Measurements from ENCODE around the gene RASL12. TPM values are rescaled to one million over a fixed set of nuclear protein-coding genes. Genes with fewer than 3 reads are reported as not detected.

RASL12 gene
- polyA plus RNA-seq, 3 donors = not detected

DNA sequence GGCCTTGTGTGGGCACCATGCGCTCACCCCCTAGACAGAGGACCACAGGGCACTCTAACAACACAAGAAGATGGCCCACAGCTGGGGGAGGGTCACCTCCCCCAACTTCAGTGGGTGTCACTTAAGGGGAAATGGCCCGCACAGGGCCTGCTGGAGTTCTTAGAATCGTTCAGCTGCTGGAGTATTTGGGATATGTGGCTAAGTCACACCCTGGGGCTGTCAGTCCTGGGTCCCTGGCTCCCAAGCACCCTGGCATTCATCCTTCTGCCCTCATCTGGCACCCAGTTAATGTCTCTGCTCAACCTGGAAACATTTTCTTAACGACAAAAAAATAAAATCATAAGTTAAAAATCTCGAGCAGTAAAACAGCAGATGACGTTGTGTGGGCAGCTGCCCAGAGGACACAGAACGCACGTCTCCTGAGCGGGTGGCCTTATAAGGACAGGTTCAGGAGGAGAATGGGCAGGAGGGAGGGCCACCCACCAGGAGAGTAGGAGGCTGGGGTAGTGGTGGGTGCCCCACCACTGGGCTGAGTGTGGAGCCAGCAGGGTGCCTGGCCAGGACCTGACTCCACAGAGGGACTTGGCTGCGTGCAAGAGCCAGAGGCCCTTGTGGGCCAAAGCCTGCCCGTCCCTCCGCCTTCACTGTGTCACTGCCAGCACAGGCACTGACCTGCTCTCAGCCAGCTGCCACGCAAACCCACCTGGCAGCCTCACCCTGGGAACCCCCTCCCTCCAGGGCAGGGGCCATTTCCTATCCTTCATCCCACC is 20.3 kb upstream of the RASL12 start:
- Histone ChIP-seq H3K36me3 (replicated peaks in 1 of 2; ENCODE audit: control insufficient read depth in 1 of 2, insufficient read depth in 2 of 2, low read length in 2 of 2) (no peaks in the 10 kb centered on the region), H4K20me1 (ENCODE audit: insufficient read depth, low read length) (no peaks in the 10 kb centered on the region), H3K27ac (ENCODE audit: low read depth in 1 of 2, low read length in 2 of 2) (no peak overlapping the region), H3K4me2 (replicated peaks; ENCODE audit: extremely low read depth, low read length, poor library complexity, severe bottlenecking) (no peak overlapping the region), H3K27me3 (ENCODE audit: control insufficient read depth in 2 of 2, insufficient read depth in 2 of 2, low read length in 2 of 2) (peaks cover 0 to 9% of the 10 kb centered on the region in 2 donors), H3K79me2 (ENCODE audit: insufficient read depth, low read length) (no peaks in the 10 kb centered on the region), H3K4me3 (replicated peaks in 1 of 3; ENCODE audit: low read depth in 2 of 3, low read length in 3 of 3) (no peak overlapping the region), H3K4me1 (ENCODE audit: control insufficient read depth in 1 of 2, insufficient read depth in 2 of 2, low read length in 2 of 2) (no peaks in the 10 kb centered on the region), H3K9ac (ENCODE audit: insufficient read depth, low read length, poor library complexity, severe bottlenecking) (no peak overlapping the region), H2AFZ (ENCODE audit: insufficient read depth, low read depth, low read length, poor library complexity, severe bottlenecking) (no peak overlapping the region), H3K9me3 (replicated peaks in 1 of 2; ENCODE audit: control insufficient read depth in 1 of 2, insufficient read depth in 1 of 2, low read length in 2 of 2) (no peaks in the 10 kb centered on the region)
- Mint-ChIP-seq H3K9me3 (no peaks in the 10 kb centered on the region), H3K4me3 (no peak overlapping the region), H3K4me1 (no peaks in the 10 kb centered on the region), H3K36me3 (no peaks in the 10 kb centered on the region), H3K27me3 (ENCODE audit: low read depth in 3 of 3) (peaks cover 9 to 28% (median 10%) of the 10 kb centered on the region in 3 donors), H3K27ac (no peak overlapping the region)
- intact Hi-C loops (cut with micrococcal nuclease) = loop anchor here in 1 of 2 donors (10.0 kb wide), 1 partner anchor 353 kb away; no protein-coding TSS in a partner anchor
- TF ChIP-seq, protein P1, sequence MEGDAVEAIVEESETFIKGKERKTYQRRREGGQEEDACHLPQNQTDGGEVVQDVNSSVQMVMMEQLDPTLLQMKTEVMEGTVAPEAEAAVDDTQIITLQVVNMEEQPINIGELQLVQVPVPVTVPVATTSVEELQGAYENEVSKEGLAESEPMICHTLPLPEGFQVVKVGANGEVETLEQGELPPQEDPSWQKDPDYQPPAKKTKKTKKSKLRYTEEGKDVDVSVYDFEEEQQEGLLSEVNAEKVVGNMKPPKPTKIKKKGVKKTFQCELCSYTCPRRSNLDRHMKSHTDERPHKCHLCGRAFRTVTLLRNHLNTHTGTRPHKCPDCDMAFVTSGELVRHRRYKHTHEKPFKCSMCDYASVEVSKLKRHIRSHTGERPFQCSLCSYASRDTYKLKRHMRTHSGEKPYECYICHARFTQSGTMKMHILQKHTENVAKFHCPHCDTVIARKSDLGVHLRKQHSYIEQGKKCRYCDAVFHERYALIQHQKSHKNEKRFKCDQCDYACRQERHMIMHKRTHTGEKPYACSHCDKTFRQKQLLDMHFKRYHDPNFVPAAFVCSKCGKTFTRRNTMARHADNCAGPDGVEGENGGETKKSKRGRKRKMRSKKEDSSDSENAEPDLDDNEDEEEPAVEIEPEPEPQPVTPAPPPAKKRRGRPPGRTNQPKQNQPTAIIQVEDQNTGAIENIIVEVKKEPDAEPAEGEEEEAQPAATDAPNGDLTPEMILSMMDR (IDR thresholded peaks at IDR 0.05) = no peak
- WGBS (ENCODE audit: insufficient coverage) = 97% methylated on average over 10 of the region's 13 CpGs
- DNase-seq = no peak

DNA sequence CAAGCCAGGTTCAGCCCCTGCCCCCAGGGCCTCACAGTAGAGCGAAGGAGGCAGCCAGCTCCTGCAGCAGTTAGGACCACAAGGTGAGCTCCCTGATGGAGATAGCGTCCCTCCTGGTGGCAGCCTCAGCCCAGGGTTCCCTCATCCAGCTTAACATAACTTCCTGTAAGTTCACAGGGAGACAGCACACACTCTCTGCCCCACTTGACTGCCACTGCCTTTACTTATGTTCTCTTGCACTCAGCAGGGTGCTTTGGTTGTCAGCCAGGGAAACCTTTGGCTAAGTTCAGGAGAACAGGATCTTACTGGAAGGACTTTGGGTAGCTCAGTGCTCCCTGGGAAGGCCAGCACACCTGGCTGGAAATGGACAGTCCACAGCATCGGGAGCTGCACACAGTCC is 19.6 kb upstream of the RASL12 start:
- Mint-ChIP-seq H3K27ac (no peak overlapping the region), H3K4me1 (peaks cover 5% of the 10 kb centered on the region), H3K9me3 (no peaks in the 10 kb centered on the region), H3K36me3 (no peaks in the 10 kb centered on the region), H3K4me3 (no peak overlapping the region), H3K27me3 (ENCODE audit: low read depth in 3 of 3) (peaks cover 11 to 34% (median 14%) of the 10 kb centered on the region in 3 donors)
- Histone ChIP-seq H3K27ac (ENCODE audit: low read depth in 1 of 2, low read length in 2 of 2) (no peak overlapping the region), H3K4me3 (replicated peaks in 1 of 3; ENCODE audit: low read depth in 2 of 3, low read length in 3 of 3) (no peak overlapping the region), H3K79me2 (ENCODE audit: insufficient read depth, low read length) (no peaks in the 10 kb centered on the region), H3K4me1 (ENCODE audit: control insufficient read depth in 1 of 2, insufficient read depth in 2 of 2, low read length in 2 of 2) (no peaks in the 10 kb centered on the region), H2AFZ (ENCODE audit: insufficient read depth, low read depth, low read length, poor library complexity, severe bottlenecking) (no peak overlapping the region), H3K27me3 (ENCODE audit: control insufficient read depth in 2 of 2, insufficient read depth in 2 of 2, low read length in 2 of 2) (peaks cover 0 to 10% of the 10 kb centered on the region in 2 donors), H4K20me1 (ENCODE audit: insufficient read depth, low read length) (no peaks in the 10 kb centered on the region), H3K9me3 (replicated peaks in 1 of 2; ENCODE audit: control insufficient read depth in 1 of 2, insufficient read depth in 1 of 2, low read length in 2 of 2) (no peaks in the 10 kb centered on the region), H3K36me3 (replicated peaks in 1 of 2; ENCODE audit: control insufficient read depth in 1 of 2, insufficient read depth in 2 of 2, low read length in 2 of 2) (no peaks in the 10 kb centered on the region), H3K4me2 (replicated peaks; ENCODE audit: extremely low read depth, low read length, poor library complexity, severe bottlenecking) (no peak overlapping the region), H3K9ac (ENCODE audit: insufficient read depth, low read length, poor library complexity, severe bottlenecking) (no peak overlapping the region)
- DNase-seq = no peak
- TF ChIP-seq, protein P1 (IDR thresholded peaks at IDR 0.05) = no peak
- 96% methylated on average over 3 of the region's 3 CpGs for WGBS (ENCODE audit: insufficient coverage)
- intact Hi-C loops (cut with micrococcal nuclease) = loop anchor here in 1 of 2 donors (10.0 kb wide), 1 partner anchor 353 kb away; no protein-coding TSS in a partner anchor

Measured in CD14-positive monocyte (primary cell).